HepG2 (cell line): ENCODE results near the gene RPP21. TPM values are rescaled to one million over a fixed set of nuclear protein-coding genes. Genes with fewer than 3 reads are reported as not detected.

Source experiments
- EEA1 ChIP-seq: sonication (generic); formaldehyde crosslinking; IDR thresholded peaks from 2 replicates; pipeline ENCODE4 v1.5.1; 2020; ENCODE audit warnings: mild to moderate bottlenecking, missing genetic modification reagents, borderline replicate concordance
- FOXA3 ChIP-seq: IDR thresholded peaks from 2 replicates; pipeline ENCODE4 v1.6.1; 2016; ENCODE audit warnings: missing genetic modification reagents, missing compliant biosample characterization
- GLI4 ChIP-seq: sonication (generic); formaldehyde crosslinking; IDR thresholded peaks from 2 replicates; pipeline ENCODE4 v1.5.1; 2020; ENCODE audit warnings: missing genetic modification reagents, mild to moderate bottlenecking, moderate library complexity, borderline replicate concordance
- HMG20A ChIP-seq: IDR thresholded peaks from 2 replicates; pipeline ENCODE4 v1.6.1; 2016; ENCODE audit warnings: borderline replicate concordance
- HMGXB4 ChIP-seq, 2 experiments: sonication (generic) in 1 of 2; formaldehyde crosslinking in 1 of 2; IDR thresholded peaks; 2 replicates each; pipeline versions ENCODE4 v1.4.0 to v1.6.1; 2018 to 2020; ENCODE audit warnings: missing genetic modification reagents in 2 of 2, borderline replicate concordance in 1 of 2, low read depth in 1 of 2, mild to moderate bottlenecking in 1 of 2, missing biosample characterization in 1 of 2
- KLF15 ChIP-seq: sonication (generic); formaldehyde crosslinking; IDR thresholded peaks from 2 replicates; pipeline ENCODE4 v1.8.1; 2023; ENCODE audit warnings: borderline replicate concordance, mild to moderate bottlenecking, inconsistent platforms, missing genetic modification reagents, mixed read lengths
- MEIS1 ChIP-seq: sonication (generic); formaldehyde crosslinking; IDR thresholded peaks from 2 replicates; pipeline ENCODE4 v1.9.0; 2021; ENCODE audit warnings: mild to moderate bottlenecking, missing genetic modification reagents, moderate library complexity, borderline replicate concordance
- REXO4 ChIP-seq: sonication (generic); formaldehyde crosslinking; IDR thresholded peaks from 2 replicates; pipeline ENCODE4 v1.8.0; 2022; ENCODE audit warnings: missing genetic modification reagents, mild to moderate bottlenecking, borderline replicate concordance
- SETDB1 ChIP-seq: sonication (generic); formaldehyde crosslinking; IDR thresholded peaks from 2 replicates; pipeline ENCODE4 v1.5.1; 2020; ENCODE audit warnings: missing genetic modification reagents, mild to moderate bottlenecking, borderline replicate concordance
- TFAP4 ChIP-seq: sonication (generic); IDR thresholded peaks from 2 replicates; pipeline ENCODE4 v1.6.1; 2016; ENCODE audit warnings: low read depth, borderline replicate concordance
- TIGD3 ChIP-seq: sonication (generic); formaldehyde crosslinking; IDR thresholded peaks from 2 replicates; pipeline ENCODE4 v1.5.1; 2020; ENCODE audit warnings: mild to moderate bottlenecking, missing genetic modification reagents, borderline replicate concordance
- ZFP91 ChIP-seq: sonication (generic); formaldehyde crosslinking; IDR thresholded peaks from 2 replicates; pipeline ENCODE4 v1.9.0; 2022; ENCODE audit warnings: missing genetic modification reagents, mild to moderate bottlenecking, borderline replicate concordance
- ZFYVE20 ChIP-seq: sonication (generic); formaldehyde crosslinking; IDR thresholded peaks from 2 replicates; pipeline ENCODE4 v1.8.0; 2023; ENCODE audit warnings: low read depth, mild to moderate bottlenecking, moderate library complexity, missing genetic modification reagents, borderline replicate concordance
- ZNF251 ChIP-seq: sonication (generic); formaldehyde crosslinking; IDR thresholded peaks from 2 replicates; pipeline ENCODE4 v1.9.0; 2021; ENCODE audit warnings: mild to moderate bottlenecking, missing genetic modification reagents
- ZNF496 ChIP-seq: sonication (generic); formaldehyde crosslinking; IDR thresholded peaks from 2 replicates; pipeline ENCODE4 v1.8.1; 2023; ENCODE audit warnings: mild to moderate bottlenecking, moderate library complexity, missing genetic modification reagents; ENCODE audit not compliant: insufficient replicate concordance
- ZNF597 ChIP-seq: sonication (generic); formaldehyde crosslinking; IDR thresholded peaks from 2 replicates; pipeline ENCODE4 v1.5.0; 2020; ENCODE audit warnings: missing genetic modification reagents
- ZNF672 ChIP-seq: sonication (generic); formaldehyde crosslinking; IDR thresholded peaks from 2 replicates; pipeline ENCODE4 v1.8.1; 2022; ENCODE audit warnings: missing genetic modification reagents
- ZNF773 ChIP-seq: sonication (generic); formaldehyde crosslinking; IDR thresholded peaks from 2 replicates; pipeline ENCODE4 v1.4.0; 2020; ENCODE audit warnings: missing genetic modification reagents, borderline replicate concordance
- ZUFSP ChIP-seq: sonication (generic); formaldehyde crosslinking; IDR thresholded peaks from 2 replicates; pipeline ENCODE4 v1.9.0; 2021; ENCODE audit warnings: missing genetic modification reagents, mild to moderate bottlenecking, borderline replicate concordance
- polyA plus RNA-seq, 8 experiments: library from polyadenylated mRNA; depleted of rRNA in 3 of 8; stranded (reverse) in 7 of 8; unstranded in 1 of 8; fragments of >200 nt; fragmentation: Illumina TruSeq in 4 of 8; extraction: Trizol in 4 of 8; gene quantifications; 2 replicates each; pipeline versions ENCODE4 v1.2.1 to v1.2.3, GENCODE V29; 2011 to 2016; ENCODE audit warnings: low read depth in 4 of 8, missing spikeins in 1 of 8, mixed read lengths in 1 of 8; ENCODE audit not compliant: insufficient read depth in 1 of 8
- total RNA-seq, 5 experiments: library from RNA; depleted of rRNA; stranded (reverse); fragments of >200 nt; fragmentation: Illumina TruSeq; extraction: Trizol; gene quantifications; 2 replicates each; pipeline ENCODE4 v1.2.3, GENCODE V29; 2016; ENCODE audit warnings: low read depth in 1 of 5

RPP21 gene
- total and polyA plus RNA-seq, 2 of the 13 experiments (the other 11 are each of a cell fraction or from before 2014, with no cell fraction given): 53.1 to 72.3 TPM

- TF ChIP-seq HMGXB4 (CRISPR knock-in tag; IDR thresholded peaks at IDR 0.05; ENCODE audit: borderline replicate concordance in 1 of 2, low read depth in 1 of 2): 0 out of 4 replicates have a peak, but pooled peaks of 1 of the 2 experiments have one; percentile 43
- no peak for TF ChIP-seq ZFP91 (CRISPR knock-in tag)
- no peak for TF ChIP-seq ZNF496 (CRISPR knock-in tag)
- peak; percentile 39; the same call in 1 of the 2 replicates for TF ChIP-seq KLF15 (CRISPR knock-in tag)
- TF ChIP-seq SETDB1: no peak
- TF ChIP-seq TIGD3 (CRISPR knock-in tag): no peak
- no peak for TF ChIP-seq ZNF672 (CRISPR knock-in tag)
- peak; percentile 40; the same call in 1 of the 2 replicates for TF ChIP-seq HMG20A (CRISPR knock-in tag)
- TF ChIP-seq ZFYVE20 (CRISPR knock-in tag): no peak
- peak; percentile 29; the same call in 1 of the 2 replicates for TF ChIP-seq FOXA3 (CRISPR knock-in tag)
- no peak for TF ChIP-seq MEIS1 (CRISPR knock-in tag)
- TF ChIP-seq ZNF773: 0 out of 2 replicates have a peak, but pooled peaks have one; percentile 30
- no peak for TF ChIP-seq REXO4 (CRISPR knock-in tag)
- TF ChIP-seq ZUFSP (CRISPR knock-in tag): no peak
- no peak for TF ChIP-seq TFAP4
- no peak for TF ChIP-seq EEA1 (CRISPR knock-in tag)
- TF ChIP-seq ZNF251 (CRISPR knock-in tag): no peak
- no peak for TF ChIP-seq GLI4
- no peak for TF ChIP-seq ZNF597
These were observed 33.5 kb downstream of the RPP21 start (continued) for GRCh38 chr6:30378290-30378937.
